WI38 (cell line): Measurements from ENCODE around the gene RAB11FIP4.

ENCODE experiments used
- H3K4me3 ChIP-seq: 2 replicates; pipeline ENCODE4 v1.5.1; 2011; ENCODE audit warnings: low read depth, mild to moderate bottlenecking, control low read depth, low read length
- CTCF ChIP-seq: IDR thresholded peaks from 2 replicates; pipeline ENCODE4 v1.5.1; 2012; ENCODE audit warnings: low read depth, mild to moderate bottlenecking, control low read depth, low read length

Gene RAB11FIP4

GRCh38 chr17:31466096-31466760 lies 74.8 kb downstream of the RAB11FIP4 start:
- no peak for TF ChIP-seq CTCF
- H3K4me3 ChIP-seq, result no peak overlapping the region

- no peak overlapping the region for H3K4me3 ChIP-seq
- no peak for TF ChIP-seq CTCF
Measured at GRCh38 chr17:31467502-31468256, 76.2 kb downstream of the RAB11FIP4 start.

DNA sequence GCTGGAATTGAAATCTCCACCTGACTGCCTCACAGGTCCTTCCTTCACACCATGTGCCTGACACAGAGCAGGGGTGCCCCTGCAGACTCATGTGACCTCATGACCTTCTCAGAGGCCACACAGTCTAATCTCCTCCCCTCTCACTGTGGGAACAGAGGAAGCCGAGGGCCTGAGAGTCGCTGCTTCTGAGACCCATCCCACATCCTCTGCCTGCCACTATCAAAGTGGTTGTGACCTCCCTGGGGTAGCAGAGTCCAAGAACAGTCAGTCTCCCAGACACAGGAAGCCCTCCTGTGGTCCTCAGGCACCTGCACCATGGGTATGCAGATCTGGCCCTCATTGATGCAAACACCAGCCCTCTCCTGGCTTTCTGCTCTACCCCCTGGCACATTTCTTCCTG lies 78.5 kb downstream of the RAB11FIP4 start:
- no peak overlapping the region for H3K4me3 ChIP-seq
- TF ChIP-seq CTCF, result no peak

- no peak overlapping the region for H3K4me3 ChIP-seq
- no peak for TF ChIP-seq CTCF
Measured at GRCh38 chr17:31470592-31470991, 79.1 kb downstream of the RAB11FIP4 start.

DNA sequence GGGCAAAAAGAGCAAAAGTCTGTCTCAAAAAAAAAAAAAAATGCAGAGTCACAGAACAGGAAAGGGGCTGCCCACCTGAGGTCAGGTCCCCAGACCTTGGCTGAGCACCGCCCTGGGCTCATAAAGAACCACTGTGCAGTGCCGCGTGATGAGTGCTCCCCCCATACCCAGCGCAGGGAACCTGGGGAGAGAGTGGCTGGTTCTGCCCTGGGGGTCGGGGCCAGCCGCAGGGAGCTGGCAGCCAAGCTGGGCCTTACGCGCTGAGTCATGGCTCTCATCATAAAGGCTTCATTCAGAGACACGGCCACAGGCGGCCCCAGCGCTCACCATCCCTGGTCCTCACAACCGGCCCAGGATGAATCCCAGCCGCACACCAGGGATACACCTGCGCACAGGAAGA lies 80.7 kb downstream of the RAB11FIP4 start:
- TF ChIP-seq CTCF, result no peak
- H3K4me3 ChIP-seq, result no peak overlapping the region

DNA sequence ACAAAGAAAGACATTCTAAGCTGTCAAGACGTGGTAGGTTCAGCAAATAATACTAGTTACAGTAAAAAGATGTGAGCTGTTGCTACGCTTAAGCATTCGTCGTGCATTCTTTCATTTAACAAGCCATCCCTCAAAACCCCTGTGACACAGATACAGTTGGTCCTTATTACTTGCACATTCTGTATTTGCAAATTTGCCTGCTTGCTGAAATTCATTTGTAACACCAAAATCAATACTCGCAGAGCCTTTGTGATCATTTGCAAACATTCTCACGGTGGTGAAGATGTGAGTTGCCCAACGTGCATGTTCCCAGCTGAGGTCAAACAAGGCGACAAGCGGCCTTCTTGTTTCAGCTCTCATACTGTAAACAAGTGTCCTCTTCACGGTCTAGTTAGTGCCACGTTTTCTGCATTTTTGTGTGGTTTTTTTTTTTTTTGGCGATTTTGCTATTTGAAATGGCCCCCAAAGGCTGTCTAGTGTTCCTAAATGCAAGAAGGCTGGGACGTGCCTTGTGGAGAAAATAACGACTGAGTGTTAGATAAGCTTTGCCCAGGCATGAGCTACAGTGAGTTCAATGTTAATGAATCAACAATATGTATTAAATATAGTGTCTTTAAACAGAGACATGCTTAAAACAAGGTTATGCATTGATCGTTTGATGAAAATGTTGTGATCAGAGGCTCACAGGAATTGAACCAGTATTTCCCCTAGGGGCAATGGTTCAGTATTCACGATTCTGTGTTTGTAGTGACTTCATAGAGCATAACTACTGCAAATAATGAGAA lies 84.1 kb downstream of the RAB11FIP4 start:
- no peak for TF ChIP-seq CTCF

More for the DNA sequence above, 84.1 kb downstream of the RAB11FIP4 start:
- no peak overlapping the region for H3K4me3 ChIP-seq
